Measurements from ENCODE around the gene DENND1A. TPM values are rescaled to one million over a fixed set of nuclear protein-coding genes. Genes with fewer than 3 reads are reported as not detected.

DENND1A gene
- polyA plus RNA-seq, 3 donors from 2014 or later: 2.6 to 7.5 (median 3.4) TPM

GRCh38 chr9:123524866-123525265, 405.1 kb downstream of the DENND1A start:
- H3K4me3 Mint-ChIP-seq: no peak overlapping the region
- H3K9me3 Mint-ChIP-seq: peaks cover 0 to 2% (median under 1%) of the 10 kb centered on the region in 6 donors
- H3K27me3 Mint-ChIP-seq (ENCODE audit: low read depth in 3 of 3): peaks cover 0 to 3% (median 0%) of the 10 kb centered on the region in 3 donors
- no peaks in the 10 kb centered on the region for H3K4me1 Mint-ChIP-seq
- peaks cover 2 to 12% (median 6%) of the 10 kb centered on the region in 3 donors for H3K36me3 Mint-ChIP-seq
- no peak for DNase-seq
- H3K27ac Mint-ChIP-seq: no peak overlapping the region

- Mint-ChIP-seq H3K4me1 (no peaks in the 10 kb centered on the region), H3K27me3 (ENCODE audit: low read depth in 3 of 3) (peaks cover 0 to 3% (median 0%) of the 10 kb centered on the region in 3 donors), H3K4me3 (no peak overlapping the region), H3K9me3 (no peaks in the 10 kb centered on the region), H3K36me3 (peaks cover 0 to 5% (median 5%) of the 10 kb centered on the region in 3 donors), H3K27ac (no peak overlapping the region)
- DNase-seq: no peak
Observed at GRCh38 chr9:123523845-123524244, 406.1 kb downstream of the DENND1A start.

- H3K9me3 Mint-ChIP-seq: no peaks in the 10 kb centered on the region
- no peaks in the 10 kb centered on the region for H3K36me3 Mint-ChIP-seq
- no peak overlapping the region for H3K27ac Mint-ChIP-seq
- H3K27me3 Mint-ChIP-seq (ENCODE audit: low read depth in 3 of 3): peaks cover 0 to 1% (median 0%) of the 10 kb centered on the region in 3 donors
- no peak for DNase-seq
- H3K4me1 Mint-ChIP-seq: no peaks in the 10 kb centered on the region
- no peak overlapping the region for H3K4me3 Mint-ChIP-seq
Observed at GRCh38 chr9:123523001-123523400, 406.9 kb downstream of the DENND1A start.

- Mint-ChIP-seq H3K27ac (no peak overlapping the region), H3K4me3 (no peak overlapping the region), H3K4me1 (no peaks in the 10 kb centered on the region), H3K27me3 (ENCODE audit: low read depth in 3 of 3) (peaks cover 0 to 1% (median 0%) of the 10 kb centered on the region in 3 donors), H3K36me3 (no peaks in the 10 kb centered on the region), H3K9me3 (no peaks in the 10 kb centered on the region)
- no peak for DNase-seq
Observed at GRCh38 chr9:123522251-123522650, 407.7 kb downstream of the DENND1A start.

- no peak for DNase-seq
- Mint-ChIP-seq H3K9me3 (peaks cover 0 to 1% (median 0%) of the 10 kb centered on the region in 6 donors), H3K4me1 (no peaks in the 10 kb centered on the region), H3K27me3 (ENCODE audit: low read depth in 3 of 3) (peaks cover 0 to 1% (median 0%) of the 10 kb centered on the region in 3 donors), H3K4me3 (no peak overlapping the region), H3K36me3 (peaks cover 0 to 4% (median 3%) of the 10 kb centered on the region in 3 donors), H3K27ac (no peak overlapping the region)
Observed at GRCh38 chr9:123518338-123518737, 411.6 kb downstream of the DENND1A start.

GRCh38 chr9:123517512-123517911, 412.4 kb downstream of the DENND1A start:
- DNase-seq: no peak
- Mint-ChIP-seq H3K36me3 (peaks cover 0 to 4% (median 3%) of the 10 kb centered on the region in 3 donors), H3K27ac (no peak overlapping the region), H3K4me1 (no peaks in the 10 kb centered on the region), H3K27me3 (ENCODE audit: low read depth in 3 of 3) (peaks cover 0 to 1% (median 0%) of the 10 kb centered on the region in 3 donors), H3K9me3 (peaks cover 0 to 1% (median 0%) of the 10 kb centered on the region in 6 donors), H3K4me3 (no peak overlapping the region)

- H3K4me1 Mint-ChIP-seq: peaks cover 0 to 3% of the 10 kb centered on the region in 2 donors
- peaks cover 0 to 1% (median 0%) of the 10 kb centered on the region in 6 donors for H3K9me3 Mint-ChIP-seq
- no peak overlapping the region for H3K4me3 Mint-ChIP-seq
- DNase-seq: no peak
- H3K27ac Mint-ChIP-seq: no peak overlapping the region
- no peaks in the 10 kb centered on the region for H3K27me3 Mint-ChIP-seq (ENCODE audit: low read depth in 3 of 3)
- peaks cover 3 to 14% (median 7%) of the 10 kb centered on the region in 3 donors for H3K36me3 Mint-ChIP-seq
Observed at GRCh38 chr9:123514766-123515165, 415.2 kb downstream of the DENND1A start.

GRCh38 chr9:123513554-123513953, 416.4 kb downstream of the DENND1A start:
- Mint-ChIP-seq H3K36me3 (peaks cover 3 to 14% (median 7%) of the 10 kb centered on the region in 3 donors), H3K4me1 (peaks cover 0 to 3% of the 10 kb centered on the region in 2 donors), H3K4me3 (no peak overlapping the region), H3K27ac (no peak overlapping the region), H3K27me3 (ENCODE audit: low read depth in 3 of 3) (no peaks in the 10 kb centered on the region), H3K9me3 (peaks cover 0 to 1% (median 0%) of the 10 kb centered on the region in 6 donors)
- DNase-seq: no peak

- Mint-ChIP-seq H3K4me3 (no peak overlapping the region), H3K36me3 (peaks cover 3 to 14% (median 7%) of the 10 kb centered on the region in 3 donors), H3K4me1 (peaks cover 0 to 3% of the 10 kb centered on the region in 2 donors), H3K9me3 (peaks cover 0 to 1% (median 0%) of the 10 kb centered on the region in 6 donors), H3K27ac (no peak overlapping the region), H3K27me3 (ENCODE audit: low read depth in 3 of 3) (no peaks in the 10 kb centered on the region)
- no peak for DNase-seq
Observed at GRCh38 chr9:123511326-123512277, 418.3 kb downstream of the DENND1A start.

- Mint-ChIP-seq H3K4me1 (peaks cover 0 to 3% of the 10 kb centered on the region in 2 donors), H3K27ac (no peak overlapping the region), H3K27me3 (ENCODE audit: low read depth in 3 of 3) (no peaks in the 10 kb centered on the region), H3K9me3 (peaks cover 0 to 1% (median 0%) of the 10 kb centered on the region in 6 donors), H3K36me3 (peaks cover 0 to 14% (median 7%) of the 10 kb centered on the region in 3 donors), H3K4me3 (no peak overlapping the region)
- no peak for DNase-seq
Observed at GRCh38 chr9:123509646-123510045, 420.3 kb downstream of the DENND1A start.

GRCh38 chr9:123508048-123508447, 421.9 kb downstream of the DENND1A start:
- DNase-seq: no peak
- Mint-ChIP-seq H3K27me3 (ENCODE audit: low read depth in 3 of 3) (no peaks in the 10 kb centered on the region), H3K36me3 (peaks cover 0 to 14% (median 7%) of the 10 kb centered on the region in 3 donors), H3K4me1 (peaks cover 0 to 3% of the 10 kb centered on the region in 2 donors), H3K4me3 (no peak overlapping the region), H3K27ac (no peak overlapping the region), H3K9me3 (no peaks in the 10 kb centered on the region)

GRCh38 chr9:123505496-123505895, 424.4 kb downstream of the DENND1A start:
- Mint-ChIP-seq H3K27me3 (ENCODE audit: low read depth in 3 of 3) (no peaks in the 10 kb centered on the region), H3K9me3 (no peaks in the 10 kb centered on the region), H3K36me3 (peaks cover 0 to 10% (median 4%) of the 10 kb centered on the region in 3 donors), H3K4me3 (no peak overlapping the region), H3K4me1 (no peaks in the 10 kb centered on the region), H3K27ac (no peak overlapping the region)
- no peak for DNase-seq

- no peaks in the 10 kb centered on the region for H3K4me1 Mint-ChIP-seq
- H3K36me3 Mint-ChIP-seq: peaks cover 0 to 4% (median 0%) of the 10 kb centered on the region in 3 donors
- peaks cover 0 to 2% (median 0%) of the 10 kb centered on the region in 3 donors for H3K27me3 Mint-ChIP-seq (ENCODE audit: low read depth in 3 of 3)
- DNase-seq: no peak
- no peaks in the 10 kb centered on the region for H3K9me3 Mint-ChIP-seq
- H3K27ac Mint-ChIP-seq: no peak overlapping the region
- H3K4me3 Mint-ChIP-seq: no peak overlapping the region
Observed at GRCh38 chr9:123500336-123500735, 429.6 kb downstream of the DENND1A start.

- Mint-ChIP-seq H3K9me3 (no peaks in the 10 kb centered on the region), H3K36me3 (no peaks in the 10 kb centered on the region), H3K4me1 (no peaks in the 10 kb centered on the region), H3K27me3 (ENCODE audit: low read depth in 3 of 3) (peaks cover 0 to 2% (median 0%) of the 10 kb centered on the region in 3 donors), H3K4me3 (no peak overlapping the region), H3K27ac (no peak overlapping the region)
- DNase-seq: no peak
Observed at GRCh38 chr9:123497830-123498229, 432.1 kb downstream of the DENND1A start.

All from immature natural killer cell (primary cell).